HG02885 (cell line): Measurements from ENCODE around the gene CCL1.
A peak's percentile ranks its signal among the peaks of the same experiment; 100 is the strongest.
"Not testable (repeated sequence)": the region's sequence is repeated elsewhere in the genome, so short reads cannot be mapped to it uniquely, and the experiment has no call there.

Experiments
- ATAC-seq: cut with Tn5 transposase; IDR thresholded peaks from one replicate; pipeline ENCODE4 v1.9.1; 2021; ENCODE audit warnings: mild to moderate bottlenecking; ENCODE audit not compliant: unreplicated experiment, poor library complexity

CCL1 gene

GRCh38 chr17:34361478-34362061, 1.5 kb downstream of the CCL1 start:
- peak; percentile 58 for ATAC-seq

- no peak for ATAC-seq
These were observed 2.3 kb downstream of the CCL1 start for GRCh38 chr17:34360601-34361270.

GRCh38 chr17:34358631-34359030, 4.4 kb downstream of the CCL1 start:
- ATAC-seq: no peak

GRCh38 chr17:34357398-34357797, 5.6 kb downstream of the CCL1 start:
- no peak for ATAC-seq

- no peak for ATAC-seq
These were observed 6.8 kb downstream of the CCL1 start, which contains the start of gene CCL13 for GRCh38 chr17:34356194-34356593. TSS of gene CCL13 (plus strand) at chr17:34356480. CDS start at chr17:34356527, 47 bp downstream.

GRCh38 chr17:34354637-34355036, 8.4 kb downstream of the CCL1 start:
- ATAC-seq: no peak

GRCh38 chr17:34352191-34352590, 10.8 kb downstream of the CCL1 start:
- no peak for ATAC-seq

GRCh38 chr17:34351096-34351495, 11.9 kb downstream of the CCL1 start:
- no peak for ATAC-seq

- no peak for ATAC-seq
These were observed 13.3 kb downstream of the CCL1 start for GRCh38 chr17:34349751-34350150.

GRCh38 chr17:34347063-34347462, 16.0 kb downstream of the CCL1 start:
- no peak for ATAC-seq

- ATAC-seq: no peak
These were observed 21.1 kb downstream of the CCL1 start for GRCh38 chr17:34341916-34342315.

GRCh38 chr17:34339138-34339770, 23.8 kb downstream of the CCL1 start:
- ATAC-seq: no peak

- ATAC-seq: no peak
These were observed 25.3 kb downstream of the CCL1 start for GRCh38 chr17:34337701-34338100.

- not testable (repeated sequence) for ATAC-seq
These were observed 35.5 kb downstream of the CCL1 start for GRCh38 chr17:34327580-34327979.

- no peak for ATAC-seq
These were observed 41.1 kb downstream of the CCL1 start for GRCh38 chr17:34321964-34322363.

- ATAC-seq: no peak
These were observed 44.0 kb downstream of the CCL1 start, which contains the start of gene CCL8 for GRCh38 chr17:34319039-34319483. TSS of gene CCL8 (plus strand) at chr17:34319435. CDS start at chr17:34319502, 67 bp downstream.

GRCh38 chr17:34318474-34318873, 44.6 kb downstream of the CCL1 start:
- ATAC-seq: no peak

GRCh38 chr17:34314279-34314678, 48.8 kb downstream of the CCL1 start:
- ATAC-seq: no peak

- ATAC-seq: no peak
These were observed 49.9 kb downstream of the CCL1 start for GRCh38 chr17:34313164-34313563.

- ATAC-seq: no peak
These were observed 51.0 kb downstream of the CCL1 start for GRCh38 chr17:34312080-34312479.

- no peak for ATAC-seq
These were observed 51.7 kb downstream of the CCL1 start for GRCh38 chr17:34311291-34311690.
